HTERT RPE-1 (cell line): ENCODE results near the gene TAGLN2.

Experiments used
- in situ Hi-C: fragments of 300-500 bp; cut with MboI; formaldehyde crosslinking; loops from 4 replicates; pipeline ENCODE4 v1.14.3; 2020; ENCODE audit warnings: low sequenced_read_pairs

Gene TAGLN2

DNA sequence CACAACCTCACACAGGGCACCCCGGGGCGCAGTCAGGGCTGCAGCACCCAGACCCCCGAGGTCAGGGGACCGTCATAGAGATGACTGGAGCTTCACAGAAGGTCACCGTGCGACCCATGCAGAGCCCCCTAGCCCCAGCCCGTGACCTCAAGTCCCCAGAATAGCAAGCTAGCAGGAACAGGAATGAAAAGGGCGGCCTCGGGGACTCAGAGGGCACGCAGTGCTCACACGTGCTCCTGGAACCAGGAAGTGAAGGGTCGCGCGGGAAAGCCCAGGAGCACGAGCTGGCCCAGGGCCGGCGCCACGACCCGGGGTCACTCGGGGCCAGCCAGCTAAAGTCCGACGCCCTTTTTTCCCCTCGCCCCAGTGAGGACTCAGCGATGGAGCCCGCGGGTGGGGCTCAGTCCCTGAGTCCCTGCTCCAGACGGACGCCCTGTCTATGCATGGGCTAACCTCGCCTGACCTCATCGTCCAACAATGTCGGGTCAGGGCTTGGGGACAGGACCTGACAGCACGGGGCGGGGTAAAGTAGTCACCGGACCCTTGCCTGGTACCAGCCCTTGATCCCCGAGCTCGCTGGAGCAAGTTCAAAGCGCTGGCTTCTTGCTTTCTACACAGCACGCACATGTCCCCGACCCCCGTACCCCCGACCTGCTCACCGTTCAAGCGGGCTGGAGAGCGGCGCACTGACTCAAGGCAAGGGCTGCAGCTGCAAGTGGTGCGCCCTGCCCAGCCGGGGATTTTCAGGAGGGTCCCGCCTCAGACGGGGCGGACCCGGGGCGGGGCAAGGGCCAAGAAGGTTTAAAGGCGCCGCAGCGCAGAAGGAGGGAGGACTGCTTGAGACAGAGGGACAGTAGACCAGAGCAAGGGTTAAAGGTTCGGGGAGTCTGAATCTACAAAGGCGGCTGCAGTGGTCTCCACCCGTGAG lies at the start of gene TAGLN2:
TSS of gene TAGLN2 (minus strand) at position 717 of the 928 bp plus-strand sequence. CDS start 4,998 bp downstream, outside the sequence.
- in situ Hi-C loops = no loop called here

DNA sequence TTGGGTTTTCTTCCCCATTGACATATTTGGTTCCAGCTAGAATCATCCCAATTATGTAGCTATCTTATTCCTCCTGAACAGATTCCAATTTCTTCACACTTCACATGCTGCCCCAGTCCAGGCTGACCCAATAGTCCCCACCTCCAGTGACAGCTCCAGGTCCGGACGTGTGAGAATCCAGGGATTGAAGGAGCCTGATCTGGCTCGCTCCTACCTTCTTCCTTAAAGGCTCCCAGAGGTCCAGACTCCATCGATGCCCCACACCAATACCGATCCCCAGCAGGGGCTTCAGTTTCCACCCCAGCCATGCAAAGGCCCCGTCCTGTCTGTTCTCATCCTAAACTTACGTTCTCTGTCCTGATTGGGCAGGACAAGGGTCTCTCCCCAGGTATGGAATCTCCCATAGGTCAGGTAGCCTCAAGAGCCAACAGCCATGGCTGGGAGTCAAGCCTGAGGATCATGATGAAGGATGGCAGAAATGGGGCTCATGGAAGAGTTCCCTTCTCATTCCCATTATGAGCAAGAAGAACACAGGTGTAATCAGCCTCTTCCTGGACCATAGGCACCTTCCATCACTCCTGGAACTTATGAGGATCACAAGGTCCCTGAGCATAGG lies 49.2 kb upstream of the TAGLN2 start:
- in situ Hi-C loops = no loop called here

DNA sequence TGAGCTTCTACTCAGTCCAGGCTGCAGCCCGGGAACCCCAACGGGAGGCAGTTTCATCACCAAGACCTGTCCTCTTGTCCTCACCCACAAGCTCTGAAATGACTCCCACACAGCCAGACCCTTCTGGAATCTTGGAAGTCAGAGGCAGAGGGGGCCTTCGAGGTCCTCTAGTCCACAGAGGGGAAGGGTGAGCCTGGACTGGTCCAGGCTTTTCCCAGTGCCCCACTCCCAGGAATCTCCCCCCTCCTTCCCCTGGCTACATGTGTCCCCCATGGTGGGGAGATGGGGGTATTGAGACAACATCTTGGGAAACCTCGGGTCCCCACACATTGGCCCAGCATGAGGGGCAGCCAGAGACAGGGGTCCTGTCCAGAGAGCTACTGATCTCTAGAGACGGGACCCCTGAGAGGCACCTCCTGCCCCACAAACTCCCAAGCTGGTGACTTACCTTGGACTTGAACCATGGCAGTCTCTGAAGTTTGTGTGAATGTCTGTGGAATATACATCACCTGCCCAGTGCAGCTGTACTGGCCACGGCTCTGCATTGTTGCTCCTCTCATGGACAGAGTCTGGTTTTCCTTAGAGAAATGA lies 48.1 kb upstream of the TAGLN2 start:
- in situ Hi-C loops = no loop called here

DNA sequence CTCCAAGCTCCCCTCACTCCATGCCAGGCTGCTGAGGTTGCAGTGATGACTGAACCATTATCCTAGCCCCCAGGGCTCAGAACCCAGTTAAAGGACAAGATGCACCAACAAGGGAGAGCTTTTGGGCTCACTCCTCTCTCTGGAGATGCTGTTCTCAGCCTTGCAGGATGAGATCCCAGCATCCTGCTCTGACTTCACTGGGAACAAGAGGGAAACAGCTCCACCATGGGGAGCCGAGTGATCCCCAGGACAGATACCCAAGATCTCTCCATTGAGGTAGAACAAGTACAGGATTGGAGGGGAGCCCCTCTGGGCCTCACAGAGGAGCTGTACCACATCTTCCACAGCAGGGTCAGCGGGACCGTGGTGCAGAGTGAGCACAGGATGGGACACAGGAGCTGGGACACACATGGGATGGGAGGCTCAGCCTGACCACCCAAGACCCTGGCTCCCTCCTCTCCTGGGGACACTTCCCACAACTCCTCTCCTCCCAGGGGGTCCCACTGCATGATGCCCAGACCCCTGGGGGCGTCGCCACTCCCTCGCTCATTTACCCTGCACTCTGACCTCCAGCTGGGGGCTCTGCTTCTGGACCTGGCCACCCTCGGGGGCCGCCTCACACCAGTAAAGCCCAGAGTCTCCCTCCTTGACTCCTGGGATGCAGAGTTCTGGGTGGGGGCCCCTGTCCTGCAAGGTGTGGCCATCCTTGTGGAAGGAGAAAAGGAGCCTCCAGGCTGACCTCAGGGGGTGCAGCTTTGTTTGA lies 47.3 kb upstream of the TAGLN2 start:
- in situ Hi-C loops = no loop called here

DNA sequence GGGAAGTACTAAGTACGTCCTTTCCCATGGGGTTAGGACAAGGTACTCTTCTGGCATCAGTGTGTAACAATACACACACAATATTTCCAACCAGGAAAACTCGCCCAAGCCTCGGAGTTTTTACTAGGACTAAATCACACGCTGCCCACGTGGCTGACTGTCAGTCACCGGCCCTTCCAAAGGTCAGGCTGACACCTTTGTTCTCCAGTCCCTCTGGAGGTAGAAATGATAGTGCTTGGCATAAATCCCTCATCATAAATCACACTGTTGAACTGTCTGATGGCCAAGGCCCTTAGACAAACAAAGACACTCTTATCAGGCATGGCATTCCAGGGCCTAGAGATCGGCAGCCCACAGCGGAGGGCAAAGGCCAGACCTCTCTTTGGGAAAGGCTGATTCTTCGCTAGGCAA lies 45.6 kb upstream of the TAGLN2 start:
- in situ Hi-C loops = no loop called here

DNA sequence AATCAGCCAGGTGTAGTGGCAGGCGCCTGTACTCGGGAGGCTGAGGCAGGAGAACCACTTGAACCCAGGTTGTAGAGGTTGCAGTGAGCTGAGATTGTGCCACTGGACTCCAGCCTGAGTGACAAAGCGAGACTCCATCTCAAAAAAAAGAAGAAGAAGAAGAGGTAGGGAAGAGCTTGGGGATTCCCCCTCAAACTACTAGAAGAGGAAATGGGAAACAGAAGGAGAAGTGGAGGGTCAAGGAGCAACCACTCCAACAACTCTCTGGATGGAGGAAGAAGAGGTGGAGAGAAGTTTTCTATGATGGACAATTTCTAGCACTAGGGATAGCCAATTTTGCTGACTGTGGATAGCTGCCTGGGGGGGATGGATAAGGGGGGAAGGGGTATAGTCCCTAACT lies 43.6 kb upstream of the TAGLN2 start:
- in situ Hi-C loops = no loop called here

DNA sequence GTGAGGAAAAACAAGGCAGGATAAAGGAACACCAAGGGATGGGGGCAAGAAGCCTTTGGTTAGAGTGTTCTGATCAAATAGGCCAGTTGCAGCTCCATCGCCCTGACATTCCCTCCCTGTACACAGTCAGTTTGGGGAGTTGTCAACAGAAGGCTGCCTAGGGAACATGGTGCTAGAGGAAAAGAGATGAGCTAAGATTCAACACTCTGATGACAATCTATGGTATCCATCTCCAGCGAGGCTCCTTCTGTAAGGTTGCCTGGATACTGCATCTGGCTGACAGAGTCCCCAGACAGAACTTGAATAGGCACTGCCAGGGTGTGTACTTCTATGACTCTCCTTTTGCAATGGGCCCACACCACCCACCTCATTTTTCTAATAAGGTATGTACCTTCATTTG lies 40.0 kb upstream of the TAGLN2 start:
- in situ Hi-C loops = no loop called here

DNA sequence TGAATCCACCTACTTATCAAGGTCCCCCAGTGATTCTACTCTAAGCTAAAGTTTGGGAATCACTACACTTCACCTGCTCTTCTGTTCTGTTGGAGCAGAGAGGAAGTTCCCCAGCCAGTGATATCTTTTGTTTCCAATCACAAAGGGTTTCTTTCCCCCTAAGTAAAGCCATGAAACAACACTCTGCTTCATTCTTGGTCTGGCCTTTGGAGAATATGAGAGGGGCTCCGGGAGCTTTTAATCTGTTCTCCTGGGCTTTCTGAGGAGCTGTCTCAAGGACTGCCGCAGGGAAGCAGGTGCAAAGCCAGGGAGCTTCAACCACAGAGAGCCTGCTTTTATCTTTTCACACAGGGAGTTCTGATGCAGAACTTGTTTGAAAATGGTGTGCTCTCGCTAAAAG lies 38.8 kb upstream of the TAGLN2 start:
- in situ Hi-C loops = no loop called here

DNA sequence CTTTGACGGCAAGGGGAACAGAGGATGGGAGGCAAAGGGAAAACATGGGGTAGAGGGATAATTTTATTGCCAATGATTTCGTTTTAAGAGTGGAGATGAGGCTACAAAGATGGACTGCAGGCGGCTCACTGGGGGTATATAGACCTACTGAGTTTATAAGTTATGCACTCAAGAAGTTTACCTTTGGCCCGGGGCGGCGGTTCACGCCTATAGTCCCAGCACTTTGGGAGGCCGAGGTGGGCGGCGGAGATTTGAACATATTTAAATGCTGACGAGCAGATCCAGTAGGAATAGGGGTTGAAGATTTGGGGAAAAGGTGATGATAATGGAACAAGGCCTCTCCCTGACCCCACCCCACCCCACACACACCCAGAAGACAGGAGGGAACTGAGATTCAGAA lies 36.9 kb upstream of the TAGLN2 start:
- in situ Hi-C loops = no loop called here

DNA sequence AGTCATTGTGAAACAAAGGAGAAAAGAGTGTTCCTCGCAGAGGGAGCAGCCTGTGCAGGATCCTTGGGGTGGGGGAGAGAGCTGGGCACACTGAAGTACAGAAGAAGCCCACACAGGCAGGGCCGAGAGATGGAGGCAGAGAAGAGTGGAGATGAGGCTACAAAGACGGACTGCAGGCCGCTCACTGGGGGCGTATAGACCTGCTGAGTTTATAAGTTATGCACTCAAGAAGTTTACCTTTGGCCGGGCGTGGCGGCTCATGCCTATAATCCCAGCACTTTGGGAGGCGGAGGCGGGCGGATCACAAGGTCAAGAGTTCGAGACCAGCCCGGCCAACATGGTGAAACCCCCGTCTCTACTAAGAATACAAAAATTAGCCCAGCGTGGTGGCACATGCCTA lies 36.3 kb upstream of the TAGLN2 start:
- in situ Hi-C loops = no loop called here

DNA sequence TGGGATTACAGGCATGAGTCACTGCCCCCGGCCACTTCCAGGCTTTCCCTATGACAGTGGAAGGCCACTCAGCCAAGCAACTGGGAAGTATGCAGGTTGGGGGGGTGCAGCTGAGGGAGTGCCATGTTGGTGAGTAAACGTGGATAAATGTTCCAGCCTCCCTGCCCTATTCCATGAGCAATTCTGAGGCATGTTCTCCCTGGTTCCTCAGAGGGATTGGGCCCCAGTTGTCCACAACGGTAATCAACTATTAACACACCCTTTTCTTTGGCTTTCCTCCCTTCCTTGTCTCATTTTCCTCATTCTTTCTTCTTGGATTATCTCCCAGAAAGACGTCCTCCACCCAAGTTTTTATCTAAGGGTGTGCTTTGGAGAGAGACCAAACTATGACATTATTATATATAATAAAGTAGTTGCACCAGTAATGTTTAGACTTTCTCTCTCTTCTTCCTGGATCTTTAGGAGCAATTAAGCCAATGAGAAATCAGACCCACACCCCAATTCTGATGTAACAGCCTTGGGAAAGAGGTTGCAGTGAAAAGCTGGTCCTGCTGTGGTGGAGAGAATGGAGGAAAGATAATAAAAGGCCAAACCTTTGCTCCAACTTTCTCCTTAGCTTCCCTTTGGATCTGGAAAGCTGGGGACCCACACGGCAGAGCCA lies 35.5 kb upstream of the TAGLN2 start:
- in situ Hi-C loops = no loop called here

DNA sequence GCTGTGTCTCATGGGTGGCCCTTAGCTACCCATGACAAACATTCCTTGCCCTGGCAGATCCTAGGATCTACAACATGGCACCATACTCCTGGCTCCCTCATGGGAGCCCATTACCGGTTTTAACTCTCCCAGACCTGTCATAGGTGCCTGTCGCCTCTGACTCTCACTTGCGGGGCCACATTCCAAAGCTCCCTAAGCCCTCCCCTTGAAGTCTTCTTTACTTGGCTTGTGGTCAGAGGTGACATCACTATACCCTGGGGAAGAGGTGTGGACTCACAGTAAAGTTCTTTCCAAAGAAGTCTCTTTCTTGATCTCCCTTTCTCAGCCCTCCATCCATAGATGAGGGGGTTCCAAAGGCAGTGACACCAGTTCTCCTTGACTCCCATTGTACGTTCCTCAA lies 34.1 kb upstream of the TAGLN2 start:
- in situ Hi-C loops = no loop called here

DNA sequence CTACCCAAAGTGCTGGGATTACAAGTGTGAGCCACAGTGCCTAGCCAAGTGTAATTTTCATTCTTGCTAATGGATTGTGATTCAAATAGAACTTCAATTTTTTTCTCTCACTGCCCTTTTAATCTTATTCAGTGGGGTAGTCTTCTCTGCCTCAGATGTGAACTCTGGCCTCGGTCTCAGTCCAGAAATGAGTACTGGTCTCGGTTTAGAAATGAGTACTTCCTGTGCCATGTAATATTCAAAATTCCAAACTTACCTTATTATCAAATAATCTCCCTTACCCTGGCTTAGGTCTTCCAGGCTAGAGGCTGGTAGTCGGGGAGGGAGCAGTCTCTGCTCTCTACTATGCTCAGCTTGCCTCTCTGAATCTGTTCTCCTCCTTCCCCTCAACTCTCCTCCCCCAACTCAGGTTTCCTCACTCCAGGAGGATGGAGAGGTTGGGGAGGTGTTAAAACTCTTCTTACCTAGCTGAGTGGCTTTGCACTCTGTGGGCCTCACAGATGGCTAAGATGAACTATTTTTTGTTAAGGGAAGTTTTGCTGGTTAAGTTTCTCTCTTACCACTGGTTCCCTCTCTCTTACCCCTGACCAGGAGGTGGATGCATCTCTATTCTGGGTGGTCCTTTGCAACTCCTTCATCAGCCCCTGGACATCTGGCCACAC lies 33.5 kb upstream of the TAGLN2 start:
- in situ Hi-C loops = no loop called here

DNA sequence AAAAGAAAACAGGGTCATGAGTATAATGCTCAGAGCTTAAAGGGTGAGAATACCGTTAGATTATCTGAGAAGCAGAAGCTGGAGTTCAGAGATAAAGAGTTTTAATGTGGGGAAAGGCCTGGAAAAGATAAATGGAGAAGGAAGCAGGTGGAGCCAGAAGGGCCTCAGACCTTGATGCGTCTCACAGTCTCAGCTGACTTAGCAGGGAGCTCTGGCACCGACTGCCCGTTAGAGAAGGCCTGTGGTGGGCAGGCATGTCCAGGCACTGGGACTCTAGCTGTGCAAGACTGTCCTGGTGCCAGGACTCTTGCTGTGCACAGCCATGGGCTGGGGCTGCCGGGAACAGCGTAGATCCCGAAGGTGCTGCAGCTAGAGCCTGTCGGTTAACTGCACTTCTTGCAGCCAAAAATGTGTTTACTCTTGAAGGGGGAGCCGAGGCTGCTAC lies 32.5 kb upstream of the TAGLN2 start:
- in situ Hi-C loops = no loop called here

DNA sequence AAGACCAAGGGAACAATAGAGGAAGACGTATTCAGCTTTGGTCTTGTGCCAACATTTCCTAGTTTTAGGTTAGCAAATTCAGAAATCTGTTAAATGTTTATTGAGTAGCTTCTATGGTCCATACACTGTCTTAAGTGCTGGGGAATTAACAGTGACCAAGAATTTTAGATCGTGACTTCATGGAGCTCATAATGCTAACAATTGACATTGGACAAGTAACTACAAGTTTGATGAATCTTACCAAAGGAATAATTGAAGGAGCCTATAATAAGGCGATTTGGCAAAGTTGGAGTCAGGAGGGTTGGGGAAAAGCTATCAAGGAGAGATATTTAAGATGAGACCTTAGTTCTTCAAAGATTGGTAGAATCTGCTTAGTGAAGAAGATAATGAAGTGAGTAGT lies 30.1 kb upstream of the TAGLN2 start:
- in situ Hi-C loops = no loop called here

DNA sequence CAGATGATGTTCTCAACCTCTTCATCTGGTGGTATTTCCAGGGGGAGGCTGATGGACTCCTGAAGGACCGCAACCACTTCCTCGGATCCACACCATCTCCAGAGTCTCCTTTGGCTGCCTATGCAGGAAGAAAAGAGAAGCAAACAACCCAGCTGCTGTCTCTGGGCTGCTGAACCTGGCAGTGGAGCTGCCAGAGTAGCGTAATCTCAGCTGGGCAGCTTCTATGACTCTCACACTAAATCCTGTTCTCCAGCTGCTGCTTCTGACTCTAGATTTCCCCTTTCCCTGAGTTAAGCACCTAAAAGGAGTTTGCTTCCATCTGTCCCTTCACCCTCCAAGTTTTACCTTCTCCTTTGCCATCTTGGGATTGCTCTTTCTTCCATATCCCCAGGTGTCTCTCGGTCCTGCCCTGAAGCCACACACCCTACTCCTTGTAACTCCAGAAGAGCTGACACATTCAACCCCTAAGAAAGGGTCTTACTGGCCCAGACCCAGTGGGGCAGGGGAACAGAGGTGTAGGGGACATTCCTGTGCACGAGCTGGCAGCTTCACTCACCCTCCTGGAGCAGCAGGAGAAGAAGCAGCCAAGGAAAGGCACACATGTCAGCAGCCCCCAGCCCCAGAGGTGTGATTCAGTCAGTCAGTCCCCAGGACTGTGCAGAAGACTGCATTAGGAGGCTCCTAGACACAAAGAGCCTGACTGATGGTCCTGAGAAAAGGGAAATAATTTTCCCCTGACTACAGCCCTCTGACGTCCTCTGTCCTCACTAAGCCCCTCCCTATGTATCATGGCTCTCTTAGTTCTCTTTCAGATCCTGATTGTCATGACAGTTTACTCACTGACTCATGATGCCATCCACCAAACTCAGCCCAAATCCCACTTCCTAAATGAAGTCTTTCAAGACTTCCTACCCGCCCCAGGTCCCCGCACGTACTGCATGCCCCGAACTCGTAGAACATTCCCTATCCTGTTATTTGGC lies 28.5 kb upstream of the TAGLN2 start, which contains the start of gene SLAMF9:
TSS of gene SLAMF9 (minus strand) at position 702 of the 980 bp plus-strand sequence. CDS start at position 602, 100 bp downstream.
- in situ Hi-C loops = no loop called here

DNA sequence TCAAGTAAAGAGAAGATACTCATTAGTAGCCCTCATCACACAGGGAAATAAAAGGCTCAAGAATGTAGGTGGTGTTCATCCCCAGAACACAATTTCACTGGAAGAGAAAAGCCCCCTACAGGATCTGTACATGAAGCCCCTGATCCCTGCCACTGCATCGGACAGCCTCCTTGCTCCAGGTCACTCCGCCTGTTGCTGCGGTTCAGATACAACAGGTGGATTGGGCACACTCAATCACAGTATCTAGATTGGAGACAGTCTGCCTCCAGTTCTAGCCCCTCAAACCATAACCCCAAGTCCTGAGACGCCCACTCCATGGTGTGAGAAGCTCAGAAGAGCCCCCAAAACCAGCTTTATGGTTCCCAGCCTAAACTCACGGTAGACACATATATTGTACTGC lies 27.6 kb upstream of the TAGLN2 start:
- in situ Hi-C loops = no loop called here

DNA sequence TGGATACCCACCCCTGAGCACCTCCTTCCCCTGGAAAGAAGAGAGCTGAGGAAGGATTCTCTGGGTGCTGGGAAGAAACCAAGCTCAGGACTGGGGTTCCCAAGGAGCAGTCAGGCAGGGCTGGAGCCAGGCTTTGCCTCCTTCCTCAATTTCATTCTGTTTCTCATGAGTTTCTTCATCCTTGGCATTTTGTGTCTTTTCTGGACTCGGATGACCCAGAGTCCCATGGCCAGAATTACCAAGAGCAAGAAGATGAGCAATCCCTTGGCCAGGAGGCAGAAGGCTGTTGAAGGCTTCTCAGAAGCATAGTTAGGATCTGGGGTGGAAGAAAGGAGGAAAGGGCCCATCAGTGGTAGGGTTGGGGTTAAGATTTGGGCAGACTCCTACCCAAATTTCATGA lies 26.2 kb upstream of the TAGLN2 start:
- in situ Hi-C loops = no loop called here

DNA sequence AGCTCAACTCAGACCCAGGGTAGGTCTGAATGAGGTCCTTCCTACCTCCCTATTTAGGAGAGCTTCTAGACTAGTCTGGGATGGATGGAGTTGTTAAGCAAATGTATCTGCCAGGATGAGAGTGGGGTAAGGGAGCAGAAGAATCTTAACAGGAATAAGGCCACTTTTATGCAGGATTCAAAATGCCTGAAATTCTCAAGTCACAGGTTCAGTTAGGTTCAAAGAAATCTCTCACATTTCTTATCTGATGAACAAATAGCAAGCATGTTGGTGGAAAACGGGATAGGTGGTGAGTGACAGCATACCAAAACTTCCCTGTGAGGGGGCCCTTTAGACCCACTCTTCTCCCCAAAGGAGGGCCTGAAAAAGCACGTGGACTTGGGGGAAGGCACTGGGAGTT lies 25.7 kb upstream of the TAGLN2 start:
- in situ Hi-C loops = no loop called here
